ENCODE measurements around the gene NPLOC4. TPM values are rescaled to one million over a fixed set of nuclear protein-coding genes. Genes with fewer than 3 reads are reported as not detected.

Gene NPLOC4
- total and polyA plus RNA-seq, 4 donors, result 23.5 to 67.4 (median 50.6) TPM

- H3K4me3 ChIP-seq (ENCODE audit: low read depth in 1 of 3, low read length in 3 of 3), result no peak overlapping the region
- no peaks in the 10 kb centered on the region for H3K27me3 ChIP-seq (ENCODE audit: control insufficient read depth in 4 of 4, insufficient read depth in 4 of 4, low read length in 3 of 4)
- DNase-seq (ENCODE audit: low spot score), result no peak
- no peak overlapping the region for H3K9ac ChIP-seq (ENCODE audit: low read depth in 1 of 2, low read length in 2 of 2)
- H3K4me1 ChIP-seq (ENCODE audit: control insufficient read depth in 4 of 4, insufficient read depth in 4 of 4, low read length in 3 of 4), result peaks cover 5 to 24% (median 17%) of the 10 kb centered on the region in 4 donors
- peaks cover 22 to 55% (median 43%) of the 10 kb centered on the region in 4 donors for H3K36me3 ChIP-seq (ENCODE audit: control insufficient read depth in 4 of 4, insufficient read depth in 3 of 4, low read depth in 1 of 4, low read length in 3 of 4)
- H3K27ac ChIP-seq (ENCODE audit: low read depth in 1 of 2, low read length in 2 of 2), result no peak overlapping the region
- H3K9me3 ChIP-seq (ENCODE audit: control insufficient read depth in 4 of 4, low read length in 3 of 4), result no peaks in the 10 kb centered on the region
- TF ChIP-seq SP1 (IDR thresholded peaks at IDR 0.05) (no peak), CTCF (IDR thresholded peaks at IDR 0.05; ENCODE audit: low read depth, low read length, missing input control) (no peak), YY1 (IDR thresholded peaks at IDR 0.05) (no peak), NR2F2 (IDR thresholded peaks at IDR 0.05) (no peak), TAF1 (conservative IDR thresholded peaks at IDR 0.05) (no peak), REST (IDR thresholded peaks at IDR 0.05) (no peak), ZBTB33 (IDR thresholded peaks at IDR 0.05) (no peak), EGR1 (IDR thresholded peaks at IDR 0.05; ENCODE audit: low read depth in 2 of 2) (no peak)
- 96% methylated on average over 12 of the region's 12 CpGs for WGBS
Observed at GRCh38 chr17:81572563-81573168, 64.2 kb downstream of the NPLOC4 start.

- TF ChIP-seq MAX (IDR thresholded peaks at IDR 0.05) (no peak), HNF4A (conservative IDR thresholded peaks at IDR 0.05) (no peak), EGR1 (IDR thresholded peaks at IDR 0.05; ENCODE audit: low read depth in 2 of 2) (no peak), RXRA (IDR thresholded peaks at IDR 0.05) (no peak), RAD21 (IDR thresholded peaks at IDR 0.05) (no peak)
- TF ChIP-seq, protein P1, sequence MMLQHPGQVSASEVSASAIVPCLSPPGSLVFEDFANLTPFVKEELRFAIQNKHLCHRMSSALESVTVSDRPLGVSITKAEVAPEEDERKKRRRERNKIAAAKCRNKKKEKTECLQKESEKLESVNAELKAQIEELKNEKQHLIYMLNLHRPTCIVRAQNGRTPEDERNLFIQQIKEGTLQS (IDR thresholded peaks at IDR 0.05), result no peak
- H3K4me1 ChIP-seq (ENCODE audit: control insufficient read depth in 4 of 4, insufficient read depth in 4 of 4, low read length in 3 of 4), result peaks cover 6 to 31% (median 27%) of the 10 kb centered on the region in 4 donors
- no peak overlapping the region for H3K9ac ChIP-seq (ENCODE audit: low read depth in 1 of 2, low read length in 2 of 2)
- no peak for DNase-seq (ENCODE audit: low spot score)
- no peaks in the 10 kb centered on the region for H3K9me3 ChIP-seq (ENCODE audit: control insufficient read depth in 4 of 4, low read length in 3 of 4)
- peaks cover 22 to 54% (median 43%) of the 10 kb centered on the region in 4 donors for H3K36me3 ChIP-seq (ENCODE audit: control insufficient read depth in 4 of 4, insufficient read depth in 3 of 4, low read depth in 1 of 4, low read length in 3 of 4)
- H3K27ac ChIP-seq (ENCODE audit: low read depth in 1 of 2, low read length in 2 of 2), result no peak overlapping the region
- WGBS, result 88% methylated on average over 11 of the region's 11 CpGs
- H3K4me3 ChIP-seq (ENCODE audit: low read depth in 1 of 3, low read length in 3 of 3), result no peak overlapping the region
- no peaks in the 10 kb centered on the region for H3K27me3 ChIP-seq (ENCODE audit: control insufficient read depth in 4 of 4, insufficient read depth in 4 of 4, low read length in 3 of 4)
Observed at GRCh38 chr17:81570964-81571363, 65.9 kb downstream of the NPLOC4 start.
